ENCODE measurements around the gene CRYBG2.

- TF ChIP-seq CTCF (IDR thresholded peaks at IDR 0.05; ENCODE audit: low read depth, low read length) (no peak), EZH2phosphoT487 (IDR thresholded peaks at IDR 0.05; ENCODE audit: low read depth) (no peak)
Observed at GRCh38 chr1:26291939-26292338, 62.0 kb downstream of the CRYBG2 start.

Measured in OCI-LY3 (cell line).